Left renal cortex interstitium (tissue), 4 donors: ENCODE measurements around the gene SLC35C1. TPM values are rescaled to one million over a fixed set of nuclear protein-coding genes. Genes with fewer than 3 reads are reported as not detected.
"Not testable (repeated sequence)": the region's sequence is repeated elsewhere in the genome, so short reads cannot be mapped to it uniquely, and the experiment has no call there.

ENCODE experiments used
- DNase-seq, 4 donors: peaks; one replicate each; pipeline ENCODE4 v3.0.0-alpha.2; 2013; ENCODE audit warnings: low read depth in 4 of 4, low spot score in 2 of 4, missing footprints in 1 of 4
- polyA plus RNA-seq, 4 donors: library from polyadenylated mRNA; unstranded; fragments of 120-200 nt; gene quantifications; one replicate each; pipeline ENCODE4 v1.2.1, GENCODE V29; 2013; ENCODE audit not compliant: insufficient read length in 4 of 4

The SLC35C1 gene
- polyA plus RNA-seq, 4 donors, result 7.0 to 10.2 (median 8.7) TPM

GRCh38 chr11:45809456-45810395, 4.8 kb downstream of the SLC35C1 start:
- no peak for DNase-seq

DNA sequence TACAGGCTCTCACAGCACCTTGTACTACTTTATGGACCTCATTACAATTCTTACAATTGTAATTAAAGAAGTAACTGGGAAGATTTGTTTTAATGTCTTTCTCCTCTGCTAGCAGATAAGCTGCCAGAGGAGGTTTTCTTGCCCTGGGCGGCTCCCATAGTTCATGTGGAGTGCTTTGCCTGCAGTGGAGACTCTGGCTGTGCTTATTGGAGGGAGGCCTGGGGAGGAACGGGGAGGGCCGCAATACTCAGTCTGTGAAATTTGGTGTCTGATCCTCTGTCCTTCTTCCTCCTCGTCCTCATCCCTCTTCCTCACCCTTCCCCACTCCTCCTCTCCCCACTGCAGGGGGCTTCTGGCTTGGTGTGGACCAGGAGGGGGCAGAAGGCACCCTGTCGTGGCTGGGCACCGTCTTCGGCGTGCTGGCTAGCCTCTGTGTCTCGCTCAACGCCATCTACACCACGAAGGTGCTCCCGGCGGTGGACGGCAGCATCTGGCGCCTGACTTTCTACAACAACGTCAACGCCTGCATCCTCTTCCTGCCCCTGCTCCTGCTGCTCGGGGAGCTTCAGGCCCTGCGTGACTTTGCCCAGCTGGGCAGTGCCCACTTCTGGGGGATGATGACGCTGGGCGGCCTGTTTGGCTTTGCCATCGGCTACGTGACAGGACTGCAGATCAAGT, 5.6 kb downstream of the SLC35C1 start:
- DNase-seq, result no peak

DNA sequence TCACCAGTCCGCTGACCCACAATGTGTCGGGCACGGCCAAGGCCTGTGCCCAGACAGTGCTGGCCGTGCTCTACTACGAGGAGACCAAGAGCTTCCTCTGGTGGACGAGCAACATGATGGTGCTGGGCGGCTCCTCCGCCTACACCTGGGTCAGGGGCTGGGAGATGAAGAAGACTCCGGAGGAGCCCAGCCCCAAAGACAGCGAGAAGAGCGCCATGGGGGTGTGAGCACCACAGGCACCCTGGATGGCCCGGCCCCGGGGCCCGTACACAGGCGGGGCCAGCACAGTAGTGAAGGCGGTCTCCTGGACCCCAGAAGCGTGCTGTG, 6.1 kb downstream of the SLC35C1 start:
- DNase-seq, result no peak

DNA sequence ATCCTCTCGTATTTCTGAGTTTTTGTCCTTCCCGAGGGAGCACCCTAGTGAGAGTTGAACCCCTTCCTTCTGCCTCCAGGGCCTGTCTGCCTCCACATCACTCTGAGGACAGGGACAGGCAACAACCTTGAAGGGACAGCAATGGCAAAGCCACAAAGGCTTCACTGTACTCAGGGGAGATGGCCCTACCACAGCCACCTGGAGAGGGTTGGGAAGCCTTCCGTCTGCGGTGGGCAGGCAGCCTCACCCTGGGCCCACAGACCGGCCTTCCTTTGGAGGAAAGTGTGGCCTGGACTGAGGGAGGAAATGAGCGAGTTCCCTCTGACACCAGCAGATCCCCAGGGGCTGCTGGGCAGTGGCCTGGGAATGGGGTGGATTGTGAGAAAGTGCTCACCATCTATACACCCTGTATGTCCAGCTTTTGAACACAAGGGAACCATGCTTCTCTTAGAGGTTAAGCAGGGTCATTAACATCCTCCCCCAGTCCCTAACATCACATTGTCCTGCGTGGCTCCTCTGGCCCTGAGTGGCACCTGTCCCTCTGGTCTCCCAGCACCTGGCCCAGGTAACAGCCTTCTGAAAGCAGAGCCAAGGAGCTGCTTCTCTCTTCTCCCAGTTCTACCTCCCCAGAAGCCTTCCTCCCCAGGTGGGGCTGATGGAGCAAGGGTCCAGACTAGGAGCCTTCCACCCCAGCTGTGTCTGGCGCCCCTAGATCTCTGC, 6.8 kb downstream of the SLC35C1 start:
- no peak for DNase-seq

GRCh38 chr11:45812581-45813548, 7.9 kb downstream of the SLC35C1 start:
- DNase-seq, result no peak

GRCh38 chr11:45815747-45816146, 10.8 kb downstream of the SLC35C1 start:
- DNase-seq, result no peak

DNA sequence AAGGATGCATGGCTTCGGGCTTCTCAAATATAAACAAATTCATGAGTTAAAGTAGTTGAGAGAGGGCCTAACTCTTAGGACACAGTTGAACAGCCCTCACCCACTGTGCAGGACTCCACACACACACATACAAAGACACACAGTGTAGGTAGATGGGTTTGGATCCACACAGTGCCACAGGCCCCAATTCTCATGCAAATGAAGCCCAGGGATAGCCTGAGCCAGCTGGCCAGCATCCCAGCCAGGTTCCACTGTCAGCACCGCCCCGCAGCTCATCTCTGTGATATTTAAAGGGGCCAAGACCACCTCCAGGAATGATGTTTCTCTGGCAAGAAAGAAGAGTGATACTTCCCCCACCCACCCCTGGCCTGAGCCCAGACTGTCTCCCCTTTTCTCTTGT, 11.7 kb downstream of the SLC35C1 start:
- DNase-seq, result no peak

DNA sequence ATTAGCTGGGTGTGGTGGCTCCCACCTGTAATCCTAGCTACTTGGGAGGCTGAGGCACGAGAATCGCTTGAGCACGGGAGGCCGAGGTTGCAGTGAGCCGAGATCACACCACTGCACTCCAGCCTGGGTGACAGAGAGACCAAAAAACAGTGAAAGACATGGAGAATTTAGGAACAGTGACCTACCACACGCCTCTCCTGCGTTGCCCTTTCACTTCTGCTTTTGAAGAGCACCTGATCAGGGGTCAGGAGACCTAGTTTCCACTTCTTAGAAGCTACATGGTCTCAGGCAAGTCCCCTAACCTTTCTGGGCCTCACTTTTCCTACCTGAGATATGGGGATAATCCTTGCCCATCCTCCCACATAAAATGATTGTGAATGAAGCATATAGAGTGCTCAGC, 12.2 kb downstream of the SLC35C1 start:
- DNase-seq, result no peak

DNA sequence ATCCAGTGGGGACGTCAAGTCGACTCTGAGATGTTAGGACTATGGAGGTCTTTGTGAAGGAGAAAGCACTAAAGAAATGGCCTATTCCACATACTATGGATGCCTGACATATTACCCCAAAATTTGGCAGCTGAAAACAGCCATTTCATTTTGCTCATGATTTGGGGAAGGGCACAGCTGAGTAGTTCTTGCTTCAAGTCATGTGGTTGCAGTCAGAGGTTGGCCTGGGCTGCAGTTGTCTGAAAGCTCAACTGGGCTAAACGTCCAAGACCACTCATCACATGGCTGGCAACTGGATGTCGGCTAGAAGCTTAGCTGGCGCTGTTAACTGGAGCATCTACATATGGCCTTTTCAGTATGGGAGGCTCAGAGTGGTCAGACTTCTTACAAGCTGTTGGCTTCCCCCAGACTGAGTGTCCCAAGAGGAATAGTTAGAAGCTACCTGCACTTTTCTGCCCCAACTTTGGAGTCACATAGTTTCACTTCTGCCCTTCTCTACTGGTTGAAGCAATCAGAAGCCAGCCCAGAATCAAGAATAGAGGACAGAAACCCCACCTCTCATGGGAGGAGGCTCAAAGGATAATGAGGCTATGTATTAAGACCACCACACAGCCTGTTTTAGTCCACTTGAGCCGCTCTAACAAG, 14.1 kb downstream of the SLC35C1 start:
- DNase-seq, result no peak

- no peak for DNase-seq
Measured at GRCh38 chr11:45820211-45820857, 15.4 kb downstream of the SLC35C1 start.

DNA sequence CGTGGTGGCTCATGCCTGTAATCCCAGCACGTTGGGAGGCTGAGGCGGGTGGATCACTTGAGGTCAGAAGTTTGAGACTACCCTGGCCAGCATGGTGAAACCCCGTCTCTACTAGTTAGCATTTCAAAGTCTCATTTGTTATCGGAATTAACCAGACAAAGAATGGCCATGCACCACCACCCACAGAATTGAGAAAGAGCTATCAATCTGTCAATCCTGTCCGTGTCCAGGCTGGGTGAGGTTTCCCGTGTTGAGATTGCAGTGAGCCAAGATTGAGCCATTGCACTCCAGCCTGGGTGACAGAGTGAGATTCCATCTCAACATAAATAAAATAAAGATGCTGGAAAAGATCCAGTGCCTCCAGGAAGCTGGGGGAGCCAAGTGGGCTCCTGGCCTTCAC, 21.5 kb downstream of the SLC35C1 start:
- not testable (repeated sequence) for DNase-seq

- DNase-seq, result no peak
Measured at GRCh38 chr11:45827123-45827522, 22.2 kb downstream of the SLC35C1 start.

DNA sequence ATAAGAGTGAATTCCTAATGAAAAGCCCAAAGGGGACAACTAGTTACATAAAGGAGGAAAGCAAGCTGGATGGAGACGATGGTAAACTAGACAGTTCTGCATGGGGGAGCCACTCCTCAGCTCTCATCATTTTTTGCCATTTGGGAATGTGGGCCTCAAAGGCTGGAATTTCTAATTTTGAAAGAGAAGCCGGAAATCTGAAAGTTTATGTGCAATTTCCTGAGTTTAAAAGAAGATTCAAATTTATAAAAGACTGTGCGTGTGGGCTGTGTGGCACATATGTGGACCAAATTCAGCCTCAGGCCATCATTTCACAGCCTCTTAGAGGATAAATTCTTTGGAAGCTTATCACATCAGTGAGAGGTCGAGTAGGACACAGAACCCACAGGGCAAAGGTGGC, 24.0 kb downstream of the SLC35C1 start:
- no peak for DNase-seq

- no peak for DNase-seq
Measured at GRCh38 chr11:45830596-45830995, 25.6 kb downstream of the SLC35C1 start.

- no peak for DNase-seq
Measured at GRCh38 chr11:45832811-45833441, 28.0 kb downstream of the SLC35C1 start.

GRCh38 chr11:45833761-45834160, 28.8 kb downstream of the SLC35C1 start:
- DNase-seq, result no peak

GRCh38 chr11:45834298-45834756, 29.4 kb downstream of the SLC35C1 start:
- no peak for DNase-seq

GRCh38 chr11:45839204-45839603, 34.3 kb downstream of the SLC35C1 start:
- DNase-seq, result no peak

GRCh38 chr11:45840251-45840650, 35.3 kb downstream of the SLC35C1 start:
- DNase-seq, result not testable (repeated sequence)
